Subcutaneous adipose tissue (tissue), 4 donors: Measurements from ENCODE around the gene LIPA. TPM values are rescaled to one million over a fixed set of nuclear protein-coding genes. Genes with fewer than 3 reads are reported as not detected.

Experiments
- total RNA-seq, 4 donors: library from RNA; depleted of rRNA; stranded (reverse); fragments of >200 nt; gene quantifications; one replicate each; pipeline ENCODE4 v1.1.0, GENCODE V29; 2016
- TF ChIP-seq, protein P1 (sequence below): fragments of 450-650 bp; IDR thresholded peaks from one replicate; pipeline ENCODE4 v1.5.1; 2016; ENCODE audit warnings: low read depth, mild to moderate bottlenecking, control low read depth, antibody characterized with exemption, moderate library complexity

The LIPA gene
- total RNA-seq, 4 donors from 2014 or later, result 77.2 to 1,001 (median 137) TPM

DNA sequence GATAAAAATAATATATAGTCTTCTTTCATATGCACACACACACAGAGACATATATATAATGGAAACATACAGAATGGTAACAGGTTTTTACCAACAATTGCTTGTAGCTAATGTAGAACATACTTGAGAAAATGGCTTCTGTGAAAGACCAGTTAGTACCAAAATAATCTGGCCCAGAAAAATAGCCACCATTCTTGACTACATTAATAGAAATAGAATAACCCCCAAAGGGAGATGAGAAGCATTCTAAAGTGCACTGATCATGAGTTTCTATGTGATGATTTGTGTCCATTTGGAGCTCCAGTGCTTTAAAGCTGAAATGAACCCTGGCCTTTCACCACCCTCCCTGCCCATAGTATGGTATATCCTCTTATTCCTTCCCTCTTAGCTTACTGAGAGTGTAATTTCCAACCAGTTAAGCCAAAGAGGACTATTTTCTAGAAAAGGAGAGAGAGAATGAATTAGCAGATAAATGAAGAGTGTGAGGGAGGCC is 27.4 kb upstream of the LIPA start:
- TF ChIP-seq, protein P1, sequence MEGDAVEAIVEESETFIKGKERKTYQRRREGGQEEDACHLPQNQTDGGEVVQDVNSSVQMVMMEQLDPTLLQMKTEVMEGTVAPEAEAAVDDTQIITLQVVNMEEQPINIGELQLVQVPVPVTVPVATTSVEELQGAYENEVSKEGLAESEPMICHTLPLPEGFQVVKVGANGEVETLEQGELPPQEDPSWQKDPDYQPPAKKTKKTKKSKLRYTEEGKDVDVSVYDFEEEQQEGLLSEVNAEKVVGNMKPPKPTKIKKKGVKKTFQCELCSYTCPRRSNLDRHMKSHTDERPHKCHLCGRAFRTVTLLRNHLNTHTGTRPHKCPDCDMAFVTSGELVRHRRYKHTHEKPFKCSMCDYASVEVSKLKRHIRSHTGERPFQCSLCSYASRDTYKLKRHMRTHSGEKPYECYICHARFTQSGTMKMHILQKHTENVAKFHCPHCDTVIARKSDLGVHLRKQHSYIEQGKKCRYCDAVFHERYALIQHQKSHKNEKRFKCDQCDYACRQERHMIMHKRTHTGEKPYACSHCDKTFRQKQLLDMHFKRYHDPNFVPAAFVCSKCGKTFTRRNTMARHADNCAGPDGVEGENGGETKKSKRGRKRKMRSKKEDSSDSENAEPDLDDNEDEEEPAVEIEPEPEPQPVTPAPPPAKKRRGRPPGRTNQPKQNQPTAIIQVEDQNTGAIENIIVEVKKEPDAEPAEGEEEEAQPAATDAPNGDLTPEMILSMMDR, result no peak

DNA sequence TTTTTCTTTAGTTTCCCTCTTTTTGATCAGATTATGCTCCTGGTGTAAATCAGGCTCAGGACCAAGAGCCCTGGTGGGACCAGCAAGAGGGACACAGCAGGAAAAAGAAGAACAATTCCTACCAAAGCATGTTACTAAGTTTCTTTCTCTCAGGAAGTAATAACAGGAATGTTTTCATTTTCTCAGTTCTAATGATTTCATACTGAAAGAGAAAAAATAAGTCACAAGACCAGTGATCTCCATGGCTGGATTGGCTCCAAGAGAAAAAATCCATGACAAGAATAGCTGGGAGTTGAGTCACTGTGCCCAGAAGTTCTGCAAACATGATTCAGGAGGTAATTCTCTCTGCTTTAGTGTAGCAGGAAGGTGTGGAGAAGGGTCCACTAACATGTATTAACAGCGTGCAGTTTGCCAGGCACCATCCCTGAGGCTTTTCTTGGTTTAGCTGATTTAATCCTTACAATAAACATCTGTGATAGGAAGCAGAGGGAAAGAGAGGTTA is 26.5 kb upstream of the LIPA start:
- TF ChIP-seq, protein P1, result no peak

DNA sequence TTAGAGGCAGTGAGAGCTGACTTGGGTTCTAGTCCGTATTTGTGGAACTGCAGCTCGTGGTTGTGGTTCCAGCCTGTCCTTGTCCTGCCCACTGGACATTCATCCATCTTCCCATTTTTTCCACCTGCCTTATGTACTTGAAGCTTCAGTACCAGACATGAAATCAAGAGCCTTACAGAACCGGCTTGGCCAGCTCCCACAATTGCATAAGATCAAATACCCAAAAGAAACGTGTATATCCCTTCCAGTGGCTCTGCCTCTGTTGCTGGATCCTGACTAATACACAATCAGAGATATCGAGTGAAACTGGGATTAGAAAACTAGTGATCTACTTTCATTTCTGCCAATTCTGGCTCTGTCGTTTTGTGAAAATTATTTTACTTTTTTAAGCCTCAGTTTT is 23.8 kb upstream of the LIPA start:
- TF ChIP-seq, protein P1, result no peak

DNA sequence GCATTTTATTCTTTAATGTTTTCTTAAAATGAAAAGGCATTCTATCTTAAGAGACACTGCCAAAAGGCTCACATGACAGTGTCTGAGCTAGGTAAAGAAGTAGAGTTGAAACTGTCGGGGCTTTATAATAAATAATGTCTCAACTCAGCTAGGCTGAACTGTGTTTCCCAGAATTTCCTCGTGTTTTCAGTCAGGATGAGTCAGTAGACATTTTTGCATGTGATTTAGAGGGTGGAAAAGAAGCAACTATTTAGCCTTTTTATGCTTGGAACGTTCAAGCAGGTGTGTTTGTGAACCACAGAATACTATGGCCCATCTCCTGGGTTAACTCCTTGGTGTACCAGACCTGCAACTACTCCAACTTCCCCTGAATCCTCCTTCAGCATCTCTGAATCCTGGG is 23.4 kb upstream of the LIPA start:
- TF ChIP-seq, protein P1, result no peak

DNA sequence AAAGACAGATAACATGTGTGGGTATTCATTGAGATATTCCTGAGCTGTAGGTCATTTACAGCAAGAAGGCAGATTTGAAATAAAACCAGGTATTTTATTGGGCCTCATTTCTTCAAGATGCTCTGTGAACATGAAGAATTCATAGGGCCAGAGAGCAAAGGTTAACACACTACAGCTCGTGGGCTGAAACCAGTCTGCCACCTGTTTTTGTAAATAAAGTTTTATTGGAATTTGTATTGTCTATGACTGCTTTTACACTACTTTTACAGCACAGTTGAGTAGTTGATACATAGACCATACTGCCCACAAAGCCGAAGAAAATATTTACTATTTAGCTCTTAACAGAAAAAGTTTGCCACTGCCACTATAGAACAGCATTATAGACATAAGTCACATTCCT is 22.1 kb upstream of the LIPA start:
- TF ChIP-seq, protein P1, result no peak

DNA sequence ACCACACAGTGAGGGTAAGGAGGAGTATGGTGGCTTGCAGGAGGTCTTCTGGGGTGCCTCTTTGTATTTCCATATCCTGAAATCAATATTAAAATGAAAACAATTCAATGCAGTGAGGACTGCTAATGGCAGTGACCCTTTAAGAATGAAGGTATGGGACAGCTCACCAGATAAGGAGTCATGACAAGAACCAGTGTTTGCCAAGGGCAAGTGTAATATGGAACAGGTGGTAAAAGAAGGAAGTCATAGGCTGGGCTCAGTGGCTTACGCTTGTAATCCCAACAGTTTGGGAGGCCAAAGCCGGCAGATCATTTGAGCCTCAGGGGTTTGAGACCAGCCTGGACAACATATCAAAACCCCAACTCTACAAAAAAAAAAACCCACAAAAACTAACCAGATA is 20.0 kb upstream of the LIPA start:
- TF ChIP-seq, protein P1, result no peak

DNA sequence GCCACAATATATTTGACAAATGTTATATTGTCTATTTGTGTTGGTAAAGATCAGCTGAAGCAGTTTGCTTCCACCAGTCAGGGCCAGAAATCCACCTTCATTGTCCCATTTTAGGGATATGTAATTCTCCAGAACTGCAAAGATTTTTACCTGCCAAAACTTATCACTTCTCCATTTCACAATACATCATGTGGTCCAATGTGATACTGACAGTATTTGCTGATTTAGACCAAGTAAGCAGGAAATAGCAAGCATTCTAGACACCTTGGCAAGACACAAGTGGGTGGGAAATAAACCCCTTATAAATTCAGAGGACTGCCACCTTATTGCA is 18.5 kb upstream of the LIPA start:
- TF ChIP-seq, protein P1, result no peak
